HT1080 (cell line): ENCODE results near the gene FLT1. TPM values are rescaled to one million over a fixed set of nuclear protein-coding genes. Genes with fewer than 3 reads are reported as not detected.

ENCODE experiments used
- DNase-seq: peaks from one replicate; pipeline ENCODE4 v3.0.0-alpha.2; 2015; ENCODE audit warnings: low read depth
- total RNA-seq: library from RNA; depleted of rRNA; stranded (reverse); fragments of >200 nt; shearing (Covaris generic); gene quantifications from 2 replicates; pipeline ENCODE4 v1.2.3, GENCODE V29; 2014

Gene FLT1
- total RNA-seq, 1 experiment from 2014 or later: 3.3 TPM

- no peak for DNase-seq
Measured at GRCh38 chr13:28529836-28530235, 34.9 kb upstream of the FLT1 start.

- no peak for DNase-seq
Measured at GRCh38 chr13:28528848-28529247, 33.9 kb upstream of the FLT1 start.

- no peak for DNase-seq
Measured at GRCh38 chr13:28528388-28528787, 33.5 kb upstream of the FLT1 start.

- no peak for DNase-seq
Measured at GRCh38 chr13:28527629-28528028, 32.7 kb upstream of the FLT1 start.

GRCh38 chr13:28526876-28527275, 31.9 kb upstream of the FLT1 start:
- no peak for DNase-seq

- DNase-seq: no peak
Measured at GRCh38 chr13:28522871-28523270, 27.9 kb upstream of the FLT1 start.

GRCh38 chr13:28513745-28514144, 18.8 kb upstream of the FLT1 start:
- DNase-seq: no peak

- DNase-seq: no peak
Measured at GRCh38 chr13:28510542-28510941, 15.6 kb upstream of the FLT1 start.

GRCh38 chr13:28510066-28510465, 15.1 kb upstream of the FLT1 start:
- no peak for DNase-seq

- DNase-seq: no peak
Measured at GRCh38 chr13:28505543-28506135, 10.7 kb upstream of the FLT1 start.

GRCh38 chr13:28503182-28503967, 8.4 kb upstream of the FLT1 start:
- DNase-seq: no peak

GRCh38 chr13:28501547-28501946, 6.6 kb upstream of the FLT1 start:
- DNase-seq: no peak

GRCh38 chr13:28499609-28500008, 4.7 kb upstream of the FLT1 start:
- DNase-seq: peak; percentile 61

GRCh38 chr13:28498481-28499115, 3.7 kb upstream of the FLT1 start:
- DNase-seq: no peak

- no peak for DNase-seq
Measured at GRCh38 chr13:28497143-28497876, 2.4 kb upstream of the FLT1 start.

GRCh38 chr13:28496188-28496564, 1.2 kb upstream of the FLT1 start:
- DNase-seq: no peak

- DNase-seq: no peak
Measured at GRCh38 chr13:28495538-28496187, 735 bp upstream of the FLT1 start.

- no peak for DNase-seq
Measured at GRCh38 chr13:28494504-28494777, 487 bp downstream of the FLT1 start.

GRCh38 chr13:28493740-28494503, 1.0 kb downstream of the FLT1 start:
- no peak for DNase-seq

GRCh38 chr13:28492569-28493367, 2.2 kb downstream of the FLT1 start:
- DNase-seq: no peak
